HL-60 (cell line): ENCODE measurements around the gene GRIK1.

Source experiments
- CTCF ChIP-seq: IDR thresholded peaks from one replicate; pipeline ENCODE4 v1.5.1; 2011; ENCODE audit warnings: low read length, control low read depth, inconsistent platforms; ENCODE audit not compliant: insufficient read depth
- GABPA ChIP-seq: IDR thresholded peaks from 2 replicates; pipeline ENCODE4 v1.6.1; 2012; ENCODE audit warnings: low read depth
- REST ChIP-seq: IDR thresholded peaks from 2 replicates; pipeline ENCODE4 v1.6.1; 2012; ENCODE audit warnings: low read depth; ENCODE audit not compliant: insufficient replicate concordance

GRCh38 chr21:29940361-29940760 is 565 bp upstream of the GRIK1 start:
- TF ChIP-seq REST (no peak), CTCF (no peak), GABPA (no peak)
